Fibroblast of skin of scalp (primary cell): ENCODE results near the gene BOD1.

ENCODE experiments used
- DNase-seq: peaks from one replicate; pipeline ENCODE4 v3.0.0-alpha.2; 2013

The BOD1 gene

DNA sequence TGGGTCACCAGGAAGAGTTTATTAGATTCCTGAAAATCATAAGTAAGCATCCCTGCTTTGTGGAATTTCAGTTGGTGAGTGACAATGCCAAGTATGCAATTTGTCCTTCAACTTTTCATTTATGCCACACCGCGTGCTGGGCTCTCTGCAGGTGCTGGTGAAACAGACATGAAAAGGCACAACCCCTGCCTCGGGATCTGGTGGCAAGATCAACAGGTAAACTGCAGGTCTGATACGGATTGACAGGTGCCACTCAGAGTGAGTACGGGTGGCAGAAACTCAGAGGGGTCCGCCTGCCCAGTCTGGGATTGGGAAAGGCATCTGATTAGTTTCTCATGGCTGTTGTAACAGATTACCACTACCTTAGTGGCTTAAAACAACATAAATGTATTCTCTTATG, 40.5 kb downstream of the BOD1 start:
- no peak for DNase-seq

DNA sequence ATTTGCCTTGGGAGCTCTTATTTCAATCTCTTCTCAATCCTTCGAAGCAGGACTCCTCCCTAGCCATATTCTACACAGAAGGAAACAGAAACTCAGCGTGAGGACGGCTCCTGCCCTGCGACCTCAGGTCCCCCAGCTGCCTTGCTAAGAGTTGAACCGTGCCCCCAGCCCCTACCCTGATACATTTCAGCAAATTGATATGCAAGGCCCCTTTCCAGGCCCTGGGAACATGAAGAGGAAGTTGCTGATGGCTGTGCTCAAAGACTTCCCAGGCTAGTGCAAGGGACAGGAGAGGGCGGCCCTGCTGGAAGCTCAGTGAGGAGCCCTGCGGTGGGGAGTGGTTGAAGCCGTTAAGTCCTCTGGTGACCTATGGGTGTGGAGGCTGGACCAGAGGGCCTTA, 41.5 kb downstream of the BOD1 start:
- DNase-seq = no peak

DNA sequence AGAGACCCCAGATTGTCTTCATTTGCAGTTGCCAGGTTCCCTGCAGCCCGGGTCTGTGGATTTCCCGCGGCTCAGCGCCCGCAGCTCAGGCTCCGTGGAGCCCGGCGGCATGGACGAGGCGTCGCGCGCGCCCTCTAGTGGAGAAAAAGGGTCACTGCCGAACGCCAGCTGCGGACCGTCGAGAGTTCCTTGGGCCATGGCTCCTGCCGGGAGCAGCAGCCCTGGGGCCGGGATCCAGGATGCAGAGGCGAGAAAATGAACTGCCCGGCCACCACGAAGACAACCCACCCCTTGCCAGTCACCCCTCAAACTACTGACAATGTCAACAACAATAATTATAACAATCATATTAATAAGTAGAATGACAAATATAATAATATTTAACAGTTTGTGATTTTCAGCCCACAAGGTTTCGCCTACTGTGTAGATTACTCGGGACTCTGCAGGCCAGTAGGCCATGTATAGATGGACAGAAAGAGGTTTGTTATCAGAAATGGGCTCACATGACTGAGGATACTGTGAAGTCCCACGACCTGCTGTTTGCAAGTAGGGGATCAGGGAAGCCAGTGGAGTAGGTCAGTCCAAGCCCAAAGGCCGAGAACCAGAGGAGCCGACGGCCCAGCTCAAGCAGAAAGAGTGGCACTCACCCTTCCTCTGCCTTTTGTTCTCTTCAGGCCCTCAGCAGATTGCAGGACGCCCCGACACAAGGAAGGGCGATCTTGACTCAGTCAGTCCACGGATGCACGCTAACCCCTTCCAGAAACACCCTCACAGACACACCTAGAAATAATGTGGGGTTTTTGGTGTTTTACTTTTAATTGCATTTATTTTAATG, 43.1 kb downstream of the BOD1 start:
- DNase-seq = peak; percentile 66

DNA sequence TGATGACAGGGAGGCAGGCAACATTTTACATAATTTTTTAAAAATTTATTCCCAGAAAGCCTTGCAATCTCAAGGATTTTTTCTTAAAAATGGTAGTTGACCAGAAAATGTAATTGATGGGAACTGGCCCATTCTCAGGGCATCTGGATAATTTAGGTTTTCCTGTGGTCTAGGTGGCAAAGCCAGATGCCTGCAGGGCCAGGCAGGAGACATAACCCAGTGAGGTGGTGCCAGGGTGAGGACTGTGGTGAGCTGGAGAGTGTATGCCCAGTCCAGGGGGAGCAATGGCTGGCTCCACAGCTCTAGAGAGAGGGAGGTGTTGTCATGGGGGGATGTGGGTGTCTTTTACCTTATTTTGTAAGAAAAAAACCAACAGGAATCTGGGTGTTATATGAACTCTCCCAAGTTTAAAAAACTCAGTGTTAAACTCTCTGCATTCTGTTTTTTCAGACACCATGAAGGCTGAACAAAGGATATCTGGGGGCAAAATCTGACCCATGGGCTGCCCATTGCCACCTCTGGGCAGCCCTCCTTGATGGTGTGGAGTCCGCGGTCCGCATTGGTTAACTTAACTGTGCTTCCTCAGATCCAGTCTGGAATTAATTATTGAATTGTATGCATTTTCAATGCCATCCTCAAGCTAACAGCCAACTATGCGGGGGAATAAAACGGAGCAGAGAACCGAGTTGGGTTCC, 43.9 kb downstream of the BOD1 start:
- DNase-seq = no peak

DNA sequence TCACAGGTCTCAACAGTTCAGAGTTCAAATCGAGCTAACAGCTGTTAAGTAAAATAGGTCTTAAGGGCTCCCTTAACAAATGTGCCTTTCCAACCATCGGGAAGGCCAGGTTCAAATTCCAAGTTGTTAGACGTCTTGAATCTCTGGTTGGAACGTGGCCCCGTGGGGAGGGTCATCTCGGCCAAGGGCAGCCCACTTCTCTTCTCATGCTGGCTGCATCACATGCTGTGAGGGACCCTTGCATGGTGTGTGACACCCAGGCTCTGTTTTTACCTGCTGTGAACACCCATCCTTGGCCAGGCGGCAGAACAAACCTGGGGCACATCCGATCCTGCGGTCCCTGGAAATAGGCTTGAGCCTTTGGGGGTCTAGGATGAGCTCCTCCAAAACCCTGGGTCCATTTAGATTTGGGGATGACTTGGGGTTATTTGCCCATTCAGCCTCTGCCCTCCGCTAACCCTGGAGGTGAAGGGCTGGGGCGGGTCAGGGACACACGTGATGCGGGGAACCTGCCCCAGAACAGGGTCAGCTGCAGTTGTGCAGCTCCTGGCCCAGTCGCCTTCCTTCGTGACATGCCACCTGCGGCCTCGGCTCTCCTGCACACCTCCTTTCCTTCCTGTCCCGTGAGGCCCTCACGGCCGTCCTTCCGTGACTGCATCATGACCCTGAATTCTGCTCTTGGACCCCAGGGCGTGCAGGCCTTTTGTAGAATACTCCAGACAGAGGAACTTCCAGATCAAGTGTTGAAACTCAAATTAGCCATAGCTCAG, 45.9 kb downstream of the BOD1 start:
- no peak for DNase-seq

DNA sequence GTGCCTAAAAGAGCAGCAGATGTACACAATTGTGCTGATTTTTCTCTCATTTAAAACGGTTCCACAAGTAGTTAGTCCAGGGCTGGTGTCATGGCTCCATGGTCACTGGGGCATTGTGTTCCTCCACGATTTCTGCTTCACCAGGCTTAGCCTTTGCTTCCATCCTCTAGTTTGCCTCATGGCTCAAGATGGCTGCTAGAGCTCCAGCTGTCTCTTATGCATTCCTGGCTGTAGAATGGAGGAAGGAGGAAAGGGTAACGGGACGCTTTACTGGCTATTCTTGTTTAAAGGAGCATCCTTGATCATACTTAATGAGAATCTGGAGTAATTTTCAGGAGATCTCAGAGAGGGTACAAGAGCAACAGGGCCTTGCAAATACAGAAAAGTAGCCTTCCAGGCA, 47.7 kb downstream of the BOD1 start:
- DNase-seq = no peak

DNA sequence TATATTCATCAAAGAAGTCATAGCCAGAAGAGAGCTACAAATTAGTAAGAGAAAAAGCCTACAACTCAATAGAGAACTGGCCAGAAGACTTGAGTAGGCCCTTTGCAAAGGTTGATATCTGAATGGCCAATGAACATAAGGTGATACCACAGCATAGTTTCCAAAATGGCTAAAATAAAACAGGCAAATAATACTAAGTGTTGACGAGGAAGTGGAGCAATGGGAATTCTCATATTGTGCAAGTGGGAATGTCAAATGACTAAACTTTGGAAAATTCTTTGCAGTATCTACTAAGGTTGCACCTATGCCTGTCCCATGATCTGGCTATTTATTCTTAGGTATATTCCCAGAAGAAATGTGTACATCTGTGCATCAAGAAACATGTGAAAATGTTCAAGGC, 48.3 kb downstream of the BOD1 start:
- no peak for DNase-seq

DNA sequence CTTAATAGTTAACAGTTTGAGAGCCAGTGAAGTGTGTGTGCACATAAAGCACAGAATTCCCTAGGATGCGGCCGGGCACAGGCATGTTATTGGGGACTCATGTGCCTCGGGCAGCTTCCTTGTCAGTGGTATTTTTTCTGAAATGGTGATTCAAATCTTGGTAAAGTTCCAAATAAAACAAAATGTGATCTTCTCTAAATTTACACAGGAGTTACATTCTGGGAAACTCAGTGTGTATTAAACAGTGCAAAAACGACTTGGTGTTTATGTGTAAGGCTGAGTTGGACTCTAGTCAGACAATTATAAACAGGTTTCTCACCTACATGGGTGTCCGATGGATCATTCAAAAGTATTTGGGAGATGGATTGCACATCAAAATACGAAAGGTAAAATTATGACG, 48.9 kb downstream of the BOD1 start:
- DNase-seq = peak; percentile 73

GRCh38 chr5:173565491-173566072, 50.9 kb downstream of the BOD1 start:
- DNase-seq = no peak

- peak; percentile 30 for DNase-seq
These were observed 52.3 kb downstream of the BOD1 start for GRCh38 chr5:173564106-173564505.

- no peak for DNase-seq
These were observed 53.2 kb downstream of the BOD1 start for GRCh38 chr5:173563246-173563645.

DNA sequence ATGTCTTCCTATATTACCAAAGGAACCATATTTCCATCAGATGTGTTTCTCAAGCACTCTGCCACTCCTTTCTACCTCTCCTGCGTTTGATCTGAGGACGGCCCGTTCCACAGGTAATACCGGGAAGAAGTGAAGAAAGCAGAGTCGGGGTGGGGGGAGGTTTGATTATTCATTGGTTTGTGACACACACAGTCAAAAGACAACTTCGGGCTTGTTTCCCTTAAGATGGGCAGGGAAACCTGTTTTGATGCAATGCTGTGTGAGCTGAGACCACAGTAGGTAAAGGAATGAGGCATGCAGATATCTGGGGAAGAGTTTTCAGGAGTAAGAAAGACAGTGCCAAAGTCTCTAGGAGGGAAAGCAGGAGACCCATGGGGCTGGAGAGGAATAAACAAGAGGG, 54.0 kb downstream of the BOD1 start:
- no peak for DNase-seq
